Cerebellar cortex (tissue), 1 donor: ENCODE results near the gene GASK1A.

Source experiments
- DNase-seq: peaks from one replicate; pipeline ENCODE4 v3.0.0-alpha.2; 2015; ENCODE audit warnings: low spot score

Gene GASK1A

GRCh38 chr3:43013256-43013655 lies 34.1 kb downstream of the GASK1A start:
- DNase-seq = no peak

DNA sequence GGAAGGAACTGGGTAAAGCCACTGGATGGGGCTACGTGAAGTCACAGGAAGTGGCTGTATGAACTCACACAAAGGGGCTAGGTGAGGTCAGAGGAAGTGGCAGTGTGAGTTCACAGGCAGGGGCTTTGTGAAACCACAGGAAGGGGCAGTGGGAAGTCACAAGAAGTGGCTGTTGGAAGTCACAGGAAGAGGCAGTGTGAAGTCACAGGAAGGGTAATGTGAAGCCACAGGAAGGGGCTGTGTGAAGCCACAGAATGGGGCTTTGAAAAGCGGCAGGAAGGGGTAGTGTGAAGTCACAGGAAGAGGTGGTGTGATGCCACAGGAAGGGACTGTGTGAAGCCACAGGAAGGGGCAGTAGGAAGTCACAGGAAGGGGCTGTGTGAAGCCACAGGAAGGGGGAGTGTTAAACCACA lies 34.6 kb downstream of the GASK1A start:
- DNase-seq = no peak

DNA sequence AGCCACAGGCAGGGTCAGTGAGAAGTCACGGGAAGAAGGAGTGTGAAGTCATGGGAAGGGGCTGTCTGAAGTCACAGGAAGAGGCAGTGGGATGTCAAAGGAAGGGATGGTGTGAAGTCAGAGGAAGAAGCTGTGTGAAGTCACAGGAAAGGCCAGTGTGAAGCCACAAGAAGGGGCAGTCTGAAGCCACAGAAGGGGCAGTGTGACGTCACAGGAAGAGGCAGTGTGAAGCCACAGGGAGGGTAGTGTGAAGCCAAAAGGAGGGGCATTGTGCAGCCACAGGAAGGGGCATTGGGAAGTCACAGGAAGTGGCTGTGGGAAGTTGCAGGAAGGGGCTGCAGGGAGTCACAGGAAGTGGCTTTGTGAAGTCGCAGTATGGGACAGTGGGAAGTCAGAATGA lies 35.1 kb downstream of the GASK1A start:
- DNase-seq = no peak

DNA sequence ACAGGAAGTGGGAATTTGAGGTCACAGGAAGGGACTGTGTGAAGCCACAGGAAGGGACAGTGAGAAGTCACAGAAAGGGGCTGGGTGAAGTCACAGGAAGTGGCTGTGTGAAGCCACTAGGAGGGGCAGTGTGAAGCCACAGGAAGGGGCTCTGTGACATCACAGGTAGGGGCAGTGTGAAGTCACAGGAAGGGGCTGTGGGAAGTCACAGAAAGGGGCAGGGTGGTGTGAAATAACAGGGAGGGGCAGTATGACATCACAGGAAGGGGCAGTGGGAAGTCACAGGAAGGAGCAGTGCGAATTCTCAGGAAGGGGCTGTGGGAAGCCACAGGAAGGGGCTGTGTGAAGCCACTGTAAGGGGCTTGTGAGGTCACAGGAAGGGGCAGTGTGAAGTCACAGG lies 35.8 kb downstream of the GASK1A start:
- no peak for DNase-seq

DNA sequence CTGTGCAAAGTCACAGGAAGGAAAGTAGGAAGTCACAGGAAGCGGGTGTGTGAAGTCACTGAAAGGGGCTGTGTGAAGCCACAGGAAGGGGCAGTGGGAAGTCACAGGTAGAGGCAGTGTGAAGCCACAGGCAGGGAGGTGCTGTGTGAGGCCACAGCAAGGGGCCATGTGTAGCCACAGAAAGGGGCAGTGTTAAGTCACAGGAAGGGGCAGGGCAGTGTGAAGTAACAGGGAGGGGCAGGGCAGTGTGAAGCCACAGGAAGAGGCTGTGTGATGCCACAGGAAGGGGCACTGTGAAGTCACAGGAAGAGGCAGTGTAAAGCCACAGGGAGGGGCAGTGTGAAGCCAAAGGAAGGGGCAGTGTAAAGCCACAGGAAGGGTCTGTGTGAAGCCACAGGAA lies 36.5 kb downstream of the GASK1A start:
- DNase-seq = no peak

DNA sequence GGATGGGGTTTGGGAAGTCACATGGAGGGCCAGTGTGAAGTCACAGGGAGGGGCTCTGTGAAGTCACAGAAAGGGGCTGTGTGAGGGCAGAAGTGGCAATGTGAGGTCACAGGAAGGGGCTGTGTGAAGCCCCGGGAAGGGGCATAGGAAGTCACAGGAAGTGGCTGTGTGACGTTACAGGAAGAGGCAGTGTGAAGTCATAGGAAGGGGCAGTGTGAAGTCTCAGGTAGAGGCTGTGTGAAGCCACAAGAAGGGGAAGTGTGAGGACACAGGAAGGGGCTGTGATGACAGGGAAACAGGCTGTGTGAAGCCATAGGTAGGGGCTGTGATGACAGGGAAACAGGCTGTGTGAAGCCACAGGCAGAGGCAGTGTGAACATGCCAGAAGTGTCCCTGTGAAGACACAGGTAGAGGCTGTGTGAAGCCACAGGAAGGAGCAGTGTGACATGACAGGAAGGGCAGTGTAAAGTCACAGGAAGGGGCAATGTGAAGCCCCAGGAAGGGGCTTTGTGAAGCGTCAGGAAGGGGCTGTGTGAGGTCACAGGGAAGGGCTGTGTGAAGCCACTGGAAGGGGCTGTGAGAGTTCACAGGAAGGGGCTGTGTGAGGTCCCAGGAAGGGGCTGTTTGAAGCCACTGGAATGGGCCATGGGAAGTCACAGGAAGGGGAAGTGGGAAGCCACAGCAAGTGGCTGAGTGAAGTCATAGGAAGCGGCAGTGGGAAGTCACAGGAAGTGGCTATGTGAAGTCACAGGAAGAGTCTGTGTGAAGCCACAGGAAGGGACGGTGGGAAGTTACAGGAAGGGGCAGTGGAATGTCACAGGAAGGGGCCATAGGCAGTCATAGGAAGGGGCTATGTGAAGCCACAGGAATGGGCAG lies 37.1 kb downstream of the GASK1A start:
- no peak for DNase-seq

- no peak for DNase-seq
Observed at GRCh38 chr3:43017004-43017403, 37.9 kb downstream of the GASK1A start.

DNA sequence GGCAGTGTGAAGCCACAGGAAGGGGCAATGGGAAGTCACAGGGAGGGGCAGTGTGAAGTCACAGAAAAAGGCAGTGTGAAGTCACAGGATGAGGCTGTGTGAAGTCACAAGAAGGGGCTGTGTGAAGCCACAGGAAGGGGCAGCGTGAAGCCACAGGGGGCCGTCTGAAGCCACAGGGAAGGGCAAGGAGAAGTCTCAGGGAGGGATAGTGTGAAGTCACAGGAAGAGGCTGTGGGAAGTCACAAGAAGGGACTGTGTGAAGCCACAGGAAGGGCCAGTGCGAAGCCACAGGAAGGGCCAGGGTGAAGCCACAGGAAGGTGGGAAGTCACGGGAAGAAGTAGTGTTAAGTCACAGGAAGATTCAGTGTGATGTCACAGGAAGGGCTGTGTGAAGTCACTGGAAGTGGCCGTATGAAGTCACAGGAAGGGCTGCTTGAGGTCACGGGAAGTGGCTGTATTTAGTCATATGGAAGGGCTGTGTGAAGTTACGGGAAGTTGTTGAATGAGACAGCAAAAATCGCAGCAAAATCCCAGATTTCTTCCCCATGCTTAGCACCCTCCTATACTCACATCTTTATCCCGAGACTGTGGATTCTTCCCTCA lies 38.6 kb downstream of the GASK1A start:
- no peak for DNase-seq

- DNase-seq = no peak
Observed at GRCh38 chr3:43018246-43018645, 39.1 kb downstream of the GASK1A start.

- no peak for DNase-seq
Observed at GRCh38 chr3:43019006-43019809, 40.1 kb downstream of the GASK1A start.

GRCh38 chr3:43019826-43020225 lies 40.7 kb downstream of the GASK1A start:
- DNase-seq = no peak

DNA sequence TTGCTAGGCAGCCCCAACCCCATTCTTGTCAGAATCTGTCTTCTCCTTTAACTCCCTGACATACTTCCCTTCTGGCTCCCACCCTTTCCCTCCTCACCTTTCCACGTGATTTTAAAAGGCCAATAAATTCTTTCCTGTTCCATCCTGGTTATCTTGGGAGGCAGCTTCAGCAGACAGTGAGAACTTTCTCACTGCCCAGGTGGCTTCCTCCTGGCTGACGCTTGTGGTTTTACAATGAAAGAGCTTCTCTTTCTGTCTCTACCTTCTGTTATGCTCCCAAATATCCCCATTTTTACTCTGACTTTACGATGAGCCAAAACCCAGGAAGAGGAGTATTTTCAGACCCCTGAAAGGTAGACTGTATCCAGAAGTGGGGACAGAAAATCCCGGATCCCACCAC lies 42.1 kb downstream of the GASK1A start:
- DNase-seq = no peak

GRCh38 chr3:43022121-43022520 lies 43.0 kb downstream of the GASK1A start:
- DNase-seq = no peak

DNA sequence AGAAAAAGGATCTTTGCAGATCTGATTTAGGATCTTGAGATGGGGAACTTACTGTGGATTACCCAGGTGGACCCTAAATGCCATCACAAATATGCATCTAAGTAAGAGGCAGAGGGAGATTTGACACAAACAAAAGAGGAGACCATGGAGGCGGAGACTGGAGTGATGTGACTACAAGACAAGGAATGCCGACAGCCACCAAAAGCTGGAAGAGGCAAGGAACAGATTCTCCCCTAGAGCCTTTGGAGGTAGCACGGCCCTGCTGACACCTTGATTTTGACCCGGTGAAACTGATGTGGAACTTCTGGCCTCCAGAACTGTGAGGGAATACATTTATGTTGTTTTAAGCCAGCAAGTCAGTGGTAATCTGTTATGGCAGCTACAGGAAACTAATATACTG lies 44.0 kb downstream of the GASK1A start:
- DNase-seq = no peak

GRCh38 chr3:43023746-43024145 lies 44.6 kb downstream of the GASK1A start:
- DNase-seq = no peak

DNA sequence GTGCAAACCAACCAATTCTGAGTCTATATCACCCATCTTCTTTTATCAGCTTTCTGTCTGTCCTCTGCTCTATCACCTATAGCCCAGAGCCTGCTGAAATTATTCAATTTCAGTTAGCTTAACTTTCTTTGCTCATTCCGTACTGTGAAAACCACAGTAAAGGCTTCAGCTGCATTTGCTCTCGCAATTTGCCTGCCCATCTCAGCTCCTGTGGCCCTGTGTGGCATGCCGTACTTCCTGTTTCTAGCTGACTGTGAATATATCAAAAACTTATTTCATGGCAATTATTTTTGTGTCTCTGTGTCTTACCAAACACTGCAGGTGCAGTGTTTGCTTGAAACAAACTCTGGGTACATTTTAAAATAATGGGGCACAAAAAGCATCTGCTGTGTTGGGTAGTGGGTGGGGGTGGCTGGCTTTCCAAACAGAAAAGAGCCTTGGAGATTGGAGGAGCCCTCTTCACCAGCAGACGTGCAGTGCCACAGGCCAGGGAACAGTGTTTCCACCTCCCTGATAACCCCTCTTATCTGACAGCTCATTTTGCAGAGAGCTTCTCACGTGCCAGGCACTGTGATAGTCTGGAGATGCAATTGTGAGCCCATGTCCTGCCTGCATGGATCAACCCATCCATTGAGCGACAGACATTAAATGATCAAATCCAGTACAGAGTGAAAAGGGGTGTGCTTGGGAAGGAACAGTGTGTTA lies 45.2 kb downstream of the GASK1A start:
- no peak for DNase-seq

DNA sequence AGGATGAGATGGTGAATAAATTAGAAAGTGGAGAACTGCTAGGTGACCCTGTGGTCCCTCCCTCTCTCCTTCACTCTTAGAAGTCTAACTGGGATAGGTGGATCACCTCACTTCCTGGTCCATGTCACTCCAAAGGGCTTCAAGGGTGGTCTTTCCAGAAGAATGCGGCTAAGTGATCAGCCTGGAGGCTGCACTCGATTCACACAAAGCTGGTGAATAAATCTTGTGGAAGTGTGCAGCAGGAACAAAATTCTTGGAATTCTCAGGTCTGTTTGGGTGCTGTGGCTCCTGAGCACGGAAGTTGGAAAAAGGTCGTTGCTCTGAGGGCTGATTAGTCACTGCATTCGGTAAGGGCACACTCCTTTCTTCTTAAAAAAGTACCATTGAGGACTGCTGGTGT lies 46.3 kb downstream of the GASK1A start:
- DNase-seq = no peak

DNA sequence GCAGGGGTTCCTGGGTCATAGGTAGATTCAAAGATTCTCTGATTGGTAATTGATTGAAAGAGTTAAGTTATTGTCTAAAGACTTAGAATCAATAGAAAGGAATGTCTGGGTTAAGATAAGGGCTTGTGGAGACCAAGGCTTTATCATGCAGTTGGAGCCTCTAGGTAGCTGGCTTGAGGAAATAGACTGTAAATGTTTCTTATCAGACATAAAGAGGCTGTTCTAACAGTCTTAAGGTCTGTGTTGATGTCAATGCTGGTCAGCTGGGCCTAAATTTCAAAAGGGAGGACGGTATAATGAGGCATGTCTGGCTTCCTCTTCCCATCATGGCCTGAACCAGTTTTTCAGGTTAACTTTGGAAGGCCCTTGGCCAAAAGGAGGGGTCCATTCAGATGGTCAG lies 48.9 kb downstream of the GASK1A start:
- DNase-seq = no peak

GRCh38 chr3:43028678-43029490 lies 49.8 kb downstream of the GASK1A start:
- DNase-seq = no peak

DNA sequence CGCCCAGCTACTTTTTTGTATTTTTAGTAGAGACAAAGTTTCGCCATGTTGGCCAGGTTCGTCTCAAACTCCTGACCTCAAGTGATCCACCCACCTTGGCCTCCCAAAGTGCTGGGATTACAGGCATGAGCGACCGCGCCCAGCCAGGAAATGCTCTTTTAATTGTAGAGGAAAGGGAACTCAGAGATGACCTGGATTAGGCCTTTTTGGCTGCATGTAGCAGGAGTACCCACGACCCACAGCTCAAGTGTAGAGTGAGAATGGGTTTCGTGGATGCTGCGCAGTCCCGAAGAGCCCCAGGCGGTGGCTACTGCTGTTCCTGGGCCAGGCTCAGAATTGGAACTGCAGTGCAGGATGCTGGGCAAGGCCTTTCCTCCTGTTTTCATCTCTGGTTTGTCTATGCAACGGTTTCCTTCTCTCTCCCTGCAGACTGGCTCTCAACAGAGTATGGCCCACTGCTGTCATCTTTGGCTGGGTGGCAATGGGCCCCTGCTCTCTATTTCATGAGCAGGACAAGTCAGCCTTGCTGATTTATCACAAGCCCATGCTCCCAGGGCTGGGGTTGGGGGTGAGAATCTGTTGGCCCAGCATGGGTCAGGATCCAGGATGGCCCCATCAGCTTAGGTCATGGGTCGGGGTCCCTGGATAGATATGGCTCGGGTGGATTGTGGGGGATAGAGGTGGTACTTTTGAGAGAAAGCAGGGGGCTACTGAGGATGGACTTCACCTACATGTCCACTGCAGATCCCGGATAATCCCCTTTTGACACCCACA lies 51.2 kb downstream of the GASK1A start:
- no peak for DNase-seq

DNA sequence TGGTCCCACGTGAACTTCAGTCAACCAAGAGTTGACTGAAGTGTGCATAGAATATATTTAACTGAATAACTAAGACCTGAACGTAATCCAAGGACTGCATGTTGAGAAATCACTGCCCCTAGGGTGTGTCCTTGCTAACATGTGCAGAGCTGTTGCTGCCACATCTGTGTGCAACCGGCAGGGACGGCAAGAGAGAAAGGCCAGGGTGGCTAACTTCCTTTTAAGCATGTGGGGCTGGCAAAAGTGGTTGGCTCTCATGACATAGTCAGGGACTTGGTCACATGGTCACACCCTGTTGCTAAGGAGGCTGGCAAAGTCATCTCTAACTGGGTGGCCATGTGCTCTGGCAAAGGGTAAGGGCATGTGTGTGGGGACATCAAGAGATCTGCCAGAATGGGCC lies 52.4 kb downstream of the GASK1A start:
- peak; percentile 31 for DNase-seq
